Uterus (tissue), 4 donors: ENCODE results near the gene DUSP9. TPM values are rescaled to one million over a fixed set of nuclear protein-coding genes. Genes with fewer than 3 reads are reported as not detected.
A peak's percentile ranks its signal among the peaks of the same experiment; 100 is the strongest.

Source experiments
- DNase-seq, 2 donors: peaks; one replicate each; pipeline ENCODE4 v3.0.0-alpha.2; 2019 to 2020
- H3K27ac ChIP-seq, 2 donors: fragments of 200-600 bp; sonication (generic); 1 replicate in 1 of 2; 2 replicates in 1 of 2; pipeline ENCODE4 v1.5.1; 2016 to 2018
- H3K27me3 ChIP-seq, 2 donors: fragments of 200-600 bp; sonication (generic); one replicate each; pipeline ENCODE4 v1.5.1; 2018 to 2019; ENCODE audit warnings: control low read depth in 1 of 2
- H3K36me3 ChIP-seq, 2 donors: fragments of 200-600 bp; sonication (generic); one replicate each; pipeline ENCODE4 v1.5.1; 2019; ENCODE audit warnings: control low read depth in 1 of 2
- H3K4me1 ChIP-seq, 2 donors: fragments of 200-600 bp; sonication (generic); one replicate each; pipeline ENCODE4 v1.5.1; 2018 to 2019; ENCODE audit warnings: control low read depth in 1 of 2
- H3K4me3 ChIP-seq, 2 donors: fragments of 200-600 bp; sonication (generic); 1 replicate in 1 of 2; 2 replicates in 1 of 2; pipeline ENCODE4 v1.5.1; 2018 to 2019; ENCODE audit warnings: mild to moderate bottlenecking in 1 of 2
- H3K9me3 ChIP-seq, 2 donors: fragments of 200-600 bp; sonication (generic); one replicate each; pipeline ENCODE4 v1.5.1; 2019; ENCODE audit warnings: control low read depth in 1 of 2
- CTCF ChIP-seq, 4 experiments: fragments of 200-600 bp in 2 of 4; fragments of 450-650 bp in 2 of 4; sonication (generic) in 2 of 4; IDR thresholded peaks; one replicate each; pipeline ENCODE4 v1.5.1; 2016 to 2019; ENCODE audit warnings: antibody characterized with exemption in 4 of 4, mild to moderate bottlenecking in 2 of 4, moderate library complexity in 1 of 4
- POLR2A ChIP-seq, 2 donors: fragments of 450-650 bp; IDR thresholded peaks; one replicate each; pipeline ENCODE4 v1.6.1; 2016; ENCODE audit warnings: antibody characterized with exemption in 2 of 2, mild to moderate bottlenecking in 1 of 2, moderate library complexity in 1 of 2
- intact Hi-C: fragments of 100-400 bp; cut with DNase I; formaldehyde crosslinking; loops from one replicate; pipeline ENCODE4 v1.15.1; 2023; ENCODE audit warnings: low total_unique reads
- total RNA-seq, 4 donors: library from RNA; depleted of rRNA in 3 of 4; stranded (reverse); fragments of >200 nt in 3 of 4; gene quantifications; one replicate each; pipeline versions ENCODE4 v1.1.0 to v1.2.4, GENCODE V29; 2014 to 2023
- donor health status: DM: yes; HTN: yes; CAD: no.

The DUSP9 gene
- total RNA-seq, 4 donors from 2014 or later = 0.21 TPM; not detected in 3

GRCh38 chrX:153642655-153643430 is 4.2 kb upstream of the DUSP9 start:
- H3K36me3 ChIP-seq = no peaks in the 10 kb centered on the region
- H3K27ac ChIP-seq = no peak overlapping the region
- intact Hi-C loops = no loop called here
- H3K9me3 ChIP-seq = no peaks in the 10 kb centered on the region
- H3K27me3 ChIP-seq = peaks cover 0 to 20% of the 10 kb centered on the region in 2 donors
- peaks cover 0 to 4% of the 10 kb centered on the region in 2 donors for H3K4me1 ChIP-seq
- TF ChIP-seq CTCF (IDR thresholded peaks at IDR 0.05) (no peak), POLR2A (IDR thresholded peaks at IDR 0.05) (no peak)
- peak in 1 of 2 donors; percentile 9 for DNase-seq
- no peak overlapping the region for H3K4me3 ChIP-seq

GRCh38 chrX:153643431-153644351 is 3.3 kb upstream of the DUSP9 start:
- Histone ChIP-seq H3K4me3 (no peak overlapping the region), H3K27ac (no peak overlapping the region), H3K4me1 (peaks cover 0 to 4% of the 10 kb centered on the region in 2 donors), H3K27me3 (peaks cover 0 to 20% of the 10 kb centered on the region in 2 donors), H3K9me3 (no peaks in the 10 kb centered on the region), H3K36me3 (no peaks in the 10 kb centered on the region)
- DNase-seq = peak in 1 of 2 donors; percentile 7
- intact Hi-C loops = no loop called here
- TF ChIP-seq POLR2A (IDR thresholded peaks at IDR 0.05) (no peak), CTCF (IDR thresholded peaks at IDR 0.05) (peak in 1 of 4 experiments; percentile 17)

- Histone ChIP-seq H3K4me1 (peaks cover 0 to 4% of the 10 kb centered on the region in 2 donors), H3K36me3 (no peaks in the 10 kb centered on the region), H3K27me3 (peaks cover 0 to 20% of the 10 kb centered on the region in 2 donors), H3K27ac (no peak overlapping the region), H3K9me3 (no peaks in the 10 kb centered on the region), H3K4me3 (no peak overlapping the region)
- peak in 1 of 2 donors; percentile 3 for DNase-seq
- intact Hi-C loops = no loop called here
- TF ChIP-seq POLR2A (IDR thresholded peaks at IDR 0.05) = no peak
- TF ChIP-seq CTCF (IDR thresholded peaks at IDR 0.05) = no peak
Observed at GRCh38 chrX:153644356-153645125, 2.5 kb upstream of the DUSP9 start.

GRCh38 chrX:153645151-153645550 is 1.9 kb upstream of the DUSP9 start:
- peak in 1 of 2 donors; percentile 4 for DNase-seq
- H3K4me3 ChIP-seq = no peak overlapping the region
- H3K27me3 ChIP-seq = peaks cover 0 to 20% of the 10 kb centered on the region in 2 donors
- intact Hi-C loops = no loop called here
- H3K27ac ChIP-seq = no peak overlapping the region
- no peak for TF ChIP-seq POLR2A (IDR thresholded peaks at IDR 0.05)
- TF ChIP-seq CTCF (IDR thresholded peaks at IDR 0.05) = no peak
- no peaks in the 10 kb centered on the region for H3K36me3 ChIP-seq
- H3K9me3 ChIP-seq = no peaks in the 10 kb centered on the region
- peaks cover 0 to 4% of the 10 kb centered on the region in 2 donors for H3K4me1 ChIP-seq
